ENCODE data around the gene RSAD2.
"Not testable (repeated sequence)": the region's sequence is repeated elsewhere in the genome, so short reads cannot be mapped to it uniquely, and the experiment has no call there.

Gene RSAD2

GRCh38 chr2:6864923-6865345, 12.6 kb upstream of the RSAD2 start:
- no peak for DNase-seq

- DNase-seq, result peak; percentile 20
These were observed 12.0 kb upstream of the RSAD2 start, which contains the start of gene CMPK2 for GRCh38 chr2:6865346-6866274. TSS of gene CMPK2 (minus strand) at chr2:6865907. CDS start at chr2:6865696, 211 bp downstream.

GRCh38 chr2:6866275-6866671, 11.3 kb upstream of the RSAD2 start:
- DNase-seq, result no peak

GRCh38 chr2:6866982-6867381, 10.6 kb upstream of the RSAD2 start:
- no peak for DNase-seq

GRCh38 chr2:6872394-6872793, 5.2 kb upstream of the RSAD2 start:
- DNase-seq, result no peak

DNA sequence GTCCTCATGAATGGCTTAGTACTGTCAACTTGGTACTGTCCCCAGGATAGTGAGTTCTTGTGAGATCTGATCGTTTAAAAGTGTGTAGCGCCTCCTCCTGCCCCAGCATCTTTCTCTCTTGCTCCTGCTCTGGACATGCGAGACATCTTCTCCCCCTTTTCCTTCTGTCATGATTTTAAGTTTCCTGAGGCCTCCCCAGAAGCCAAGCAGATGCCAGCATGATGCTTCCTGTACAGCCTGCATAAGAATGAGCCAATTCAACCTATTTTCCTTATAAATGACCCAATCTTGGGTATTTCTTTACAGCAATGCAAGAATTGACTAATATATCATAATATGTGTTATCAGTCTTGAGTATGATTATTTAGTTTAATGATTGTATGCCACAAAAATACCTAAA, 3.5 kb upstream of the RSAD2 start:
- no peak for DNase-seq

GRCh38 chr2:6876309-6876708, 1.3 kb upstream of the RSAD2 start:
- no peak for DNase-seq

GRCh38 chr2:6878549-6878948, 972 bp downstream of the RSAD2 start:
- no peak for DNase-seq

- DNase-seq, result no peak
These were observed 1.4 kb downstream of the RSAD2 start for GRCh38 chr2:6879011-6879410.

DNA sequence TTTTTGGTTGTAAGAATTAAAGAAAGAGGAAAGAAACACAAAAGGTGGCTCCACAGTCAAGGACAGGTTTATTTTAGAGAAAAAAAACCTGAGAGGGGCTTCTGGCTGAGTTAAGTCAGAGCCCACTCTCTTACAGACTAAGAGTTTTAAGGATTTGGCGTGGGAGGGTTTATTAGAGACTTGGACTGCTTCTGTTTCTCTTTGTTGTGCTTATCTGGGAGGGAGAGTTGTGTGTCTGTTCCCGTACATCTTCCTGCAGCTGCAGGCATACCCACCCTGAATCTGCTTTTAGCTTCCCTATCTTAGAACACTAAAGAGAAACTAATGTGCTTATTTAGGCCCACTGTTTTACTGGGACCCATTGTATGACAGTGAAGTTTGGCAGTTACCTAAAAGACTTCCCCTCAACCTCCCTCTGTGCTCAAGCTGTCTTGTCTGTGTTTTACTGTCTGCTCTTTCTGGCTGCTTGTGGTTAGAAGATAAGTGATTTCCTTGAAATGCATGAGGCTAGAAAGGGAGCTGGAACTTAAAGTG, 2.7 kb downstream of the RSAD2 start:
- DNase-seq, result no peak

DNA sequence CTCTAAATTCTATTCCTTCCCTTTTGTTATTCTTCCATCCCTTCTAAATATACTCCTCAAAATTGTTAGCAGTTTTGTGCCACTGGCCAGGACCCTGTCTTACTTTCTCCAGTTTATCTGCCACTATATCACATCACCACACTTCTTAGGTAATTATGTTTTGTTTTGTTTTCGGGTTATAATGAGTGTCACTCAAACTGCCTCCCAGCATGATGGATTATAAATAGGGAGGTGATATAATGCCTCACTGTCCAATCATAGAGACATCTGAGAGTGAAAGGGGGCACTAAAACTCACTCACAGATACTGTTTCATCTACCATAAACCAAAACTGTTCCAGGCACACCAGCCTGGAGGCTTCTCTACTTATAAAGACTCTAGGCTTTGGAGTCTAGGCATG, 3.5 kb downstream of the RSAD2 start:
- DNase-seq, result no peak

- DNase-seq, result no peak
These were observed 3.9 kb downstream of the RSAD2 start for GRCh38 chr2:6881516-6881915.

DNA sequence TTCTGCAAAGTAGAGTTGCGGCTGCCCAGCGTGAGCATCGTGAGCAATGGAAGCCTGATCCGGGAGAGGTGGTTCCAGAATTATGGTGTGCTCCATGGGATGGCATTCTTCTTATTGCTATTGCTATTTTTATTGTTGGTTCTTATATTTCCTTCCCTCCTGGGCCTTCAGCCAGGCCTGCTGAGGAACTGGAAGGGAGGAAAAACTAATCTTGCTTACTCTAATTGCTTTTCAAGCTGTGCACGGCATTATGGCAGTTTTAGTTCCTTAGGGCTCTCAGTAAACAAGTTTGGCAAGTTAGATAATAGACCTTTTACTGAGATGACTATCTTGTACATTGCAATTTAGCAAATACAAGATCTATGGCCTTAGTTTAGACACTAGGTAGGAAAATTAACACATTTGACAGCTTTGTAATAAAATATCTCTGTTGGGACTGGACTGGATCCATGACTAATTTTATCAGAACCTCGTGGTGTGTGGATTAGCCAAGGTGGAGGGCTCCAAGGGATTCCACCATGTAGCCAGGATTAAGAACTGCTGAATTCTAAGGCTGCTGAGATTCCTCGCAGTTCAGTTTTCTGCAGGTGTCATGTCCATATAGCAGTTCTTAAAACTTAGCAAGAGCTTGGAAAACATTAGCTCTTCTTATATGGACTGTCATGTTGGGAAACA, 6.0 kb downstream of the RSAD2 start:
- no peak for DNase-seq

GRCh38 chr2:6885551-6885950, 8.0 kb downstream of the RSAD2 start:
- DNase-seq, result no peak

DNA sequence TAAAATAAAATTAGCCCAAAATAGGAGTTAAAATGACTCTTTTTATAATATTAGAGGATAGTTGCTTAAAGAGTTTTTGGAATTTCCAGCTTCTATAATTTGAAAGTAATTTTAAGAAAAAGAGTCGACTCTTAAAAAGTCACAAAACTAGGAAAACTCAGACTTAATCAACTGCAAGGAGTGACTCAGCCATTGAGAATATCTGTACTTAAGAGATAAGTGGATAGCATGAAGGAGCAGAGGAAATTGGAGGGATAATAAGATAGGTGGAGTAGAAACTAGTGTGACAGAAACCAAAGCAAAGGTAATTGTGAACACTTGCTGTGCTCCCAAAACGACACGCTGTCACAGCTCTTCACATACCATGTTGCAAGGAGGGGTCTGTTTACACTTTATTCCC, 8.4 kb downstream of the RSAD2 start:
- DNase-seq, result no peak

DNA sequence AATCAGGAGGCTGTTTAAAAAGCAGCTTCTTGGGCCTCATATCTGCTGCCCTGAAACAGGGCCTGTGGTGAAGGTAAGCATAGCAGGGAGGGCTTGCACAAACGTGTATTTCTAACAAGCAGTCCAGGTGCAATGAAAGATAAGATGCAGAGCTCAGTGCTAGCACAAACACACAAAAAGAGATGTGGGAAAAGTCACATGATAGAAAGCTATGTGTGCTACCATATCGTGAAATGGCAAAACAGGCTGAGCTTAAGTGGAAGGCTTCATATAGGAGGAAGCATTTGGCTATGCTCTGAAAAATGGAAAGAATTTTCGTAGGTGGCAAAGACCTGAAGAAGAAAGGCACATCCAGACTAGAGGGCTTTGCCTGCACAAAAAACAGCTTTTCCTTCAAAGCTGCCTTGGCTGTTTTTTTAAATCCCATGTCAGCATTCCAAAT, 10.2 kb downstream of the RSAD2 start:
- DNase-seq, result no peak

DNA sequence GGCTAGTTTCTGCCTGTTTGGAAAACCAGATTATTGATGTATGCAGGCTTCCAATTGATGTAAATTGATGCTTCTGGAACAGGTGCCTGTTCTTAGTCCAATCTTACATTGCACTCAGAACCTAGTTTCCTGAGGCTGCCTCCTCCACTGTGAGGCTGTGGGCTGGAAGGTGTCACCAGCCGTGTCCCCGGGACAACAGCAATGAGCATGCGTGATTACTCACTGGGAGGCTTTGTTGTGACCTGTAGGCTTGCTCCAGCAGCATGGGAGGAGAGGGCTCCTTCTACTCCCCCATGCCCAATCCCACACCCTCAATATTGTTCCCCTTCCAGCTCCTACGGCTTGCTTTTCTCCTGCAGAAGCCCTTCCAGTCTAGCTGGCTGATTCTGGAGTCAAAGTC, 11.1 kb downstream of the RSAD2 start:
- no peak for DNase-seq

DNA sequence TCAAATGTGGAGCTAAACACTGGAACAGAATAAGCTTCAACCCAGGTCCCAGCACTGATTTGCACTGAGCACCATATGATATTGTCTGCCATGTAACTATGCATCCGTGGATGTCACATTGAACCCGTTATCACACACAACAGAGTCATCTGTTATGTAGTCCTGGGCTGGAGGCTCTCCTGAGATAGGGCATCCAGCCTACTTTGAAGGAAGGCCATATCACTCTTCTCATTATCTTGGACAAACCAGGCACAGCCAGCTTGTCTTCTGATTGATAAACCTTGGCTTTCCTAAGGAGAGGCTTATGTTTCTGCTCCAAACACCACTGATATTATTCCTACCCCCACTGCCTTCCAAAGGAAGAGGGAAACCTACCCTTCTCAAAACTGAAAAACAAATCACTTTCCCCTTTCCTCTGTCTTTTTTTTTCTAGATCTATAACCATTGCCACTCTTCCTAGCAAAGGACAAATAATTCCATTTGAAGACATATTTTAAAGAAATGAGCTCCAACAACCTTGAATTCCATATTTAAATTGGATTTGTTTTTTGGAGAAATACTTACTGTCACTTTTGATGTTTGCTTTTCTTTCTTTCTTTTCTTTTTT, 16.4 kb downstream of the RSAD2 start:
- no peak for DNase-seq

- DNase-seq, result no peak
These were observed 19.6 kb downstream of the RSAD2 start for GRCh38 chr2:6896930-6897759.

DNA sequence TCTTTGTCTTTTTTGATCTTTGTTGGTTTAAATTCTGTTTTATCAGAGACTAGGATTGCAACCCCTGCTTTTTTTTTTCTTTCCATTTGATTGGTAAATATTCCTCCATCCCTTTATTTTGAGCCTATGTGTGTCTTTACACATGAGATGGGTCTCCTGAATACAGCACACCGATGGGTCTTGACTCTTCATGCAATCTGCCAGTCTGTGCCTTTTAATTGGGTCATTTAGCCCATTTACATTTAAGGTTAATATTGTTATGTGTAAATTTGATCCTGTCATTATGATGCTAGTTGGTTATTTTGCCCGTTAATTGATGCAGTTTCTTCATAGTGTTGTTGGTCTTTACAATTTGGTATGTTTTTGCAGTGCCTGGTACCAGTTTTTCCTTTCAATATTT, 25.0 kb downstream of the RSAD2 start:
- not testable (repeated sequence) for DNase-seq

DNA sequence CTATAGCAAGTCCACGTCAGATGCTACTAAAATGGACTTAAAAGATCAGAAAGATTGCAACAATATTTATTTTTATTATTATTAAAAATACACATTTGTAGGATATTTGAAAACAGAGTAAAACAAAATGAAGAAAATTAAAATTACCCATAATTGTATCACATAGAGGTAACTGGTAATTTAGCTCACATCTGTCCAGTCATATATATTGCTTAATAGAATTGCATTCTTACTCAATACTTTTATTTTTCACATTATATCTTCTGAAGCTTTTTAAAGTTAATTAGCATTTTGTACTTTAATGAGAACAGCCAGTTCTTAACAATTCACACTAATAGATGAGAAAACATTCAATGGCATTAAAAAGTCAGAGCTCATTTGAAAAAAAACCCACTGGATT, 28.1 kb downstream of the RSAD2 start:
- DNase-seq, result no peak

- no peak for DNase-seq
These were observed 28.7 kb downstream of the RSAD2 start for GRCh38 chr2:6906165-6906741.
